HepG2 (cell line): ENCODE data around the gene SULT1E1. TPM values are rescaled to one million over a fixed set of nuclear protein-coding genes. Genes with fewer than 3 reads are reported as not detected.

ENCODE experiments used
- AGO2 ChIP-seq: fragments of 200-400 bp; formaldehyde crosslinking; optimal IDR thresholded peaks from 2 replicates; pipeline ENCODE3; 2017; ENCODE audit warnings: mild to moderate bottlenecking, low read depth, low read length, moderate library complexity
- CBX2 ChIP-seq, 2 experiments: fragments of 200-600 bp in 1 of 2; sonication (generic); formaldehyde crosslinking in 1 of 2; IDR thresholded peaks; 2 replicates each; pipeline versions ENCODE4 v1.7.0 to v1.8.1; 2018 to 2022; ENCODE audit warnings: low read depth in 2 of 2, low read length in 1 of 2, mild to moderate bottlenecking in 1 of 2, missing genetic modification reagents in 1 of 2
- FOXA1 ChIP-seq, 2 experiments: fragments of 450-650 bp in 1 of 2; sonication (generic) in 1 of 2; formaldehyde crosslinking in 1 of 2; IDR thresholded peaks; 2 replicates each; pipeline versions ENCODE4 v1.4.0 to v1.6.1; 2016 to 2020; ENCODE audit warnings: missing genetic modification reagents in 1 of 2
- FOXM1 ChIP-seq: sonication (generic); formaldehyde crosslinking; IDR thresholded peaks from 2 replicates; pipeline ENCODE4 v1.5.0; 2020; ENCODE audit warnings: missing genetic modification reagents
- GLI4 ChIP-seq: sonication (generic); formaldehyde crosslinking; IDR thresholded peaks from 2 replicates; pipeline ENCODE4 v1.5.1; 2020; ENCODE audit warnings: missing genetic modification reagents, mild to moderate bottlenecking, moderate library complexity, borderline replicate concordance
- HDAC2 ChIP-seq: sonication (generic); formaldehyde crosslinking; IDR thresholded peaks from 2 replicates; pipeline ENCODE4 v1.4.0; 2020; ENCODE audit warnings: missing genetic modification reagents
- KMT2A ChIP-seq: sonication (generic); formaldehyde crosslinking; IDR thresholded peaks from 2 replicates; pipeline ENCODE4 v1.4.0; 2020; ENCODE audit warnings: missing genetic modification reagents
- PRDM4 ChIP-seq: sonication (generic); formaldehyde crosslinking; IDR thresholded peaks from 2 replicates; pipeline ENCODE4 v1.9.0; 2021; ENCODE audit warnings: missing genetic modification reagents, borderline replicate concordance
- TARDBP ChIP-seq: sonication (generic); formaldehyde crosslinking; IDR thresholded peaks from 2 replicates; pipeline ENCODE4 v1.8.0; 2022; ENCODE audit warnings: mild to moderate bottlenecking, missing genetic modification reagents
- TFE3 ChIP-seq: IDR thresholded peaks from 2 replicates; pipeline ENCODE4 v1.6.1; 2016
- THAP7 ChIP-seq: sonication (generic); formaldehyde crosslinking; IDR thresholded peaks from 2 replicates; pipeline ENCODE4 v1.8.1; 2023; ENCODE audit warnings: mild to moderate bottlenecking, missing genetic modification reagents
- ZBTB10 ChIP-seq: sonication (generic); formaldehyde crosslinking; IDR thresholded peaks from 2 replicates; pipeline ENCODE4 v1.4.0; 2020; ENCODE audit warnings: missing genetic modification reagents, borderline replicate concordance
- ZMAT5 ChIP-seq: sonication (generic); formaldehyde crosslinking; IDR thresholded peaks from 2 replicates; pipeline ENCODE4 v1.5.0; 2020; ENCODE audit warnings: mild to moderate bottlenecking, low read depth, missing genetic modification reagents, borderline replicate concordance
- ZNF20 ChIP-seq: sonication (generic); formaldehyde crosslinking; IDR thresholded peaks from 2 replicates; pipeline ENCODE4 v1.4.0; 2020; ENCODE audit warnings: mild to moderate bottlenecking, moderate library complexity, missing genetic modification reagents
- ZNF280B ChIP-seq: sonication (generic); formaldehyde crosslinking; IDR thresholded peaks from 2 replicates; pipeline ENCODE4 v1.5.0; 2020; ENCODE audit warnings: missing genetic modification reagents, mild to moderate bottlenecking, borderline replicate concordance
- ZNF629 ChIP-seq: sonication (generic); formaldehyde crosslinking; conservative IDR thresholded peaks from 2 replicates; pipeline ENCODE4 v1.5.0; 2020; ENCODE audit warnings: missing genetic modification reagents
- ZSCAN9 ChIP-seq: IDR thresholded peaks from 2 replicates; pipeline ENCODE4 v1.6.1; 2016; ENCODE audit warnings: borderline replicate concordance
- polyA plus RNA-seq, 8 experiments: library from polyadenylated mRNA; depleted of rRNA in 3 of 8; stranded (reverse) in 7 of 8; unstranded in 1 of 8; fragments of >200 nt; fragmentation: Illumina TruSeq in 4 of 8; extraction: Trizol in 4 of 8; gene quantifications; 2 replicates each; pipeline versions ENCODE4 v1.2.1 to v1.2.3, GENCODE V29; 2011 to 2016; ENCODE audit warnings: low read depth in 4 of 8, missing spikeins in 1 of 8, mixed read lengths in 1 of 8; ENCODE audit not compliant: insufficient read depth in 1 of 8
- total RNA-seq, 5 experiments: library from RNA; depleted of rRNA; stranded (reverse); fragments of >200 nt; fragmentation: Illumina TruSeq; extraction: Trizol; gene quantifications; 2 replicates each; pipeline ENCODE4 v1.2.3, GENCODE V29; 2016; ENCODE audit warnings: low read depth in 1 of 5

Gene SULT1E1
- total and polyA plus RNA-seq, 2 of the 13 experiments (the other 11 are each of a cell fraction or from before 2014, with no cell fraction given) = 1.7 to 3.9 TPM

GRCh38 chr4:69832326-69833030, 27.5 kb downstream of the SULT1E1 start (continued):
- TF ChIP-seq FOXA1 (IDR thresholded peaks at IDR 0.05) (peak; percentile 58; the same call in 1 of the 2 replicates), FOXA1 (CRISPR knock-in tag; IDR thresholded peaks at IDR 0.05) (peak; percentile 94), ZNF20 (no peak), AGO2 (no peak), KMT2A (CRISPR knock-in tag) (no peak), ZSCAN9 (CRISPR knock-in tag) (no peak; the same call in 1 of the 2 replicates), CBX2 (IDR thresholded peaks at IDR 0.05; ENCODE audit: low read depth, low read length) (no peak), CBX2 (CRISPR knock-in tag; IDR thresholded peaks at IDR 0.05; ENCODE audit: low read depth) (no peak), PRDM4 (CRISPR knock-in tag) (no peak), HDAC2 (CRISPR knock-in tag) (peak; percentile 96), GLI4 (CRISPR knock-in tag) (no peak), TARDBP (CRISPR knock-in tag) (peak; percentile 93), ZNF280B (CRISPR knock-in tag) (no peak), ZBTB10 (no peak), FOXM1 (CRISPR knock-in tag) (no peak), ZNF629 (CRISPR knock-in tag) (peak; percentile 47), ZMAT5 (CRISPR knock-in tag) (no peak), TFE3 (CRISPR knock-in tag) (peak; percentile 92), THAP7 (CRISPR knock-in tag) (no peak)
